ENCODE measurements around the gene PRDM2. TPM values are rescaled to one million over a fixed set of nuclear protein-coding genes. Genes with fewer than 3 reads are reported as not detected.

PRDM2 gene
- total and polyA plus RNA-seq, 4 donors, result 16.1 to 52.0 (median 28.5) TPM

GRCh38 chr1:13762642-13763041 is 62.7 kb downstream of the PRDM2 start:
- Histone ChIP-seq H3K36me3 (ENCODE audit: control insufficient read depth in 4 of 4, insufficient read depth in 4 of 4, low read length in 4 of 4) (peaks cover 0 to 3% (median 0%) of the 10 kb centered on the region in 4 donors), H3K4me3 (no peak overlapping the region), H3K27ac (ENCODE audit: low read depth in 1 of 2, low read length in 1 of 2) (no peak overlapping the region), H3K9ac (ENCODE audit: insufficient read depth in 1 of 2, low read length in 2 of 2) (no peak overlapping the region), H3K9me3 (ENCODE audit: control insufficient read depth in 4 of 4, insufficient read depth in 3 of 4, low read length in 3 of 4) (no peaks in the 10 kb centered on the region), H3K4me1 (ENCODE audit: control insufficient read depth in 5 of 5, insufficient read depth in 5 of 5, low read length in 5 of 5) (peaks cover 4 to 43% (median 11%) of the 10 kb centered on the region in 5 donors), H3K27me3 (ENCODE audit: control insufficient read depth in 3 of 3, insufficient read depth in 3 of 3, low read length in 2 of 3) (no peaks in the 10 kb centered on the region)
- no peak for TF ChIP-seq CTCF (IDR thresholded peaks at IDR 0.05; ENCODE audit: control extremely low read depth, extremely low read depth)
- WGBS, 2 donors, result 85 to 92% methylated on average over 8 of the region's 8 CpGs
- no peak for DNase-seq
- no peak for ATAC-seq (ENCODE audit: insufficient read depth, low FRiP score)

- ATAC-seq (ENCODE audit: insufficient read depth, low FRiP score) (no peak), DNase-seq (no peak)
- Histone ChIP-seq H3K27me3 (ENCODE audit: control insufficient read depth in 3 of 3, insufficient read depth in 3 of 3, low read length in 2 of 3) (no peaks in the 10 kb centered on the region), H3K4me1 (ENCODE audit: control insufficient read depth in 5 of 5, insufficient read depth in 5 of 5, low read length in 5 of 5) (peaks cover 4 to 43% (median 13%) of the 10 kb centered on the region in 5 donors), H3K36me3 (ENCODE audit: control insufficient read depth in 4 of 4, insufficient read depth in 4 of 4, low read length in 4 of 4) (peaks cover 0 to 3% (median 0%) of the 10 kb centered on the region in 4 donors), H3K9me3 (ENCODE audit: control insufficient read depth in 4 of 4, insufficient read depth in 3 of 4, low read length in 3 of 4) (no peaks in the 10 kb centered on the region), H3K4me3 (no peak overlapping the region), H3K27ac (ENCODE audit: low read depth in 1 of 2, low read length in 1 of 2) (no peak overlapping the region), H3K9ac (ENCODE audit: insufficient read depth in 1 of 2, low read length in 2 of 2) (no peak overlapping the region)
- no peak for TF ChIP-seq CTCF (IDR thresholded peaks at IDR 0.05; ENCODE audit: control extremely low read depth, extremely low read depth)
- 45 to 46% methylated on average over 2 of the region's 2 CpGs for WGBS, 2 donors
These were observed 63.2 kb downstream of the PRDM2 start for GRCh38 chr1:13763222-13763621.

DNA sequence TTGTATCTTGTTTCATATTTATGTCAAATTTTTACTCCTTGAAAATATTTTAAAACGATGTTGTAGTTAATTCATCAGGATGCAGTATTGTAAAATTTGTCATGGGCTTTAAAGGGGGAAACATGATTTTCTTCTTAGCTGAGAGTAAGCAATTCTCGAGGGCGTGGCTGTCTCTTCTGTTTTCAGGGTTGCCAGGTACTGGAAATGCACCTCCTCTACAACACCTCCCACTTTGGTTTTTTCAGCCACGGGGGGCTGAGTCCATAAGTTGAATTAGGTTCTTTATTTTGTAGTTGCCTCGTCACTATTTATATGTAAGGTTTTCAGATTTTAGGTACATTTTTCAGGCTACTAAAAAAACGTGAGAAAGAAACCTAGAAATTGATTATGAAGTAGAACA is 64.0 kb downstream of the PRDM2 start:
- TF ChIP-seq CTCF (IDR thresholded peaks at IDR 0.05; ENCODE audit: control extremely low read depth, extremely low read depth), result no peak
- Histone ChIP-seq H3K9me3 (ENCODE audit: control insufficient read depth in 4 of 4, insufficient read depth in 3 of 4, low read length in 3 of 4) (no peaks in the 10 kb centered on the region), H3K27ac (ENCODE audit: low read depth in 1 of 2, low read length in 1 of 2) (no peak overlapping the region), H3K36me3 (ENCODE audit: control insufficient read depth in 4 of 4, insufficient read depth in 4 of 4, low read length in 4 of 4) (peaks cover 0 to 3% (median 0%) of the 10 kb centered on the region in 4 donors), H3K4me3 (no peak overlapping the region), H3K27me3 (ENCODE audit: control insufficient read depth in 3 of 3, insufficient read depth in 3 of 3, low read length in 2 of 3) (no peaks in the 10 kb centered on the region), H3K4me1 (ENCODE audit: control insufficient read depth in 5 of 5, insufficient read depth in 5 of 5, low read length in 5 of 5) (peaks cover 4 to 43% (median 16%) of the 10 kb centered on the region in 5 donors), H3K9ac (ENCODE audit: insufficient read depth in 1 of 2, low read length in 2 of 2) (no peak overlapping the region)
- ATAC-seq (ENCODE audit: insufficient read depth, low FRiP score) (no peak), DNase-seq (no peak)
- 72 to 83% methylated on average over 6 of the region's 6 CpGs for WGBS, 2 donors
